IPS-15b (cell line): ENCODE results near the gene THSD4.

Experiments
- H3K27me3 ChIP-seq: one replicate; pipeline ENCODE4 v1.6.1; 2013; ENCODE audit warnings: low read length; ENCODE audit not compliant: control insufficient read depth, insufficient read depth
- H3K36me3 ChIP-seq: one replicate; pipeline ENCODE4 v1.6.1; 2013; ENCODE audit warnings: low read length; ENCODE audit not compliant: control insufficient read depth, insufficient read depth
- H3K4me1 ChIP-seq: one replicate; pipeline ENCODE4 v1.6.1; 2013; ENCODE audit warnings: mild to moderate bottlenecking, low read length; ENCODE audit not compliant: control insufficient read depth, insufficient read depth
- H3K4me3 ChIP-seq: one replicate; pipeline ENCODE4 v1.5.1; 2013; ENCODE audit warnings: low read depth, low read length
- H3K9ac ChIP-seq: one replicate; pipeline ENCODE4 v1.6.1; 2013; ENCODE audit warnings: low read depth, mild to moderate bottlenecking, low read length
- H3K9me3 ChIP-seq: one replicate; pipeline ENCODE4 v1.6.1; 2013; ENCODE audit warnings: mild to moderate bottlenecking, low read length; ENCODE audit not compliant: control insufficient read depth, insufficient read depth

The THSD4 gene

DNA sequence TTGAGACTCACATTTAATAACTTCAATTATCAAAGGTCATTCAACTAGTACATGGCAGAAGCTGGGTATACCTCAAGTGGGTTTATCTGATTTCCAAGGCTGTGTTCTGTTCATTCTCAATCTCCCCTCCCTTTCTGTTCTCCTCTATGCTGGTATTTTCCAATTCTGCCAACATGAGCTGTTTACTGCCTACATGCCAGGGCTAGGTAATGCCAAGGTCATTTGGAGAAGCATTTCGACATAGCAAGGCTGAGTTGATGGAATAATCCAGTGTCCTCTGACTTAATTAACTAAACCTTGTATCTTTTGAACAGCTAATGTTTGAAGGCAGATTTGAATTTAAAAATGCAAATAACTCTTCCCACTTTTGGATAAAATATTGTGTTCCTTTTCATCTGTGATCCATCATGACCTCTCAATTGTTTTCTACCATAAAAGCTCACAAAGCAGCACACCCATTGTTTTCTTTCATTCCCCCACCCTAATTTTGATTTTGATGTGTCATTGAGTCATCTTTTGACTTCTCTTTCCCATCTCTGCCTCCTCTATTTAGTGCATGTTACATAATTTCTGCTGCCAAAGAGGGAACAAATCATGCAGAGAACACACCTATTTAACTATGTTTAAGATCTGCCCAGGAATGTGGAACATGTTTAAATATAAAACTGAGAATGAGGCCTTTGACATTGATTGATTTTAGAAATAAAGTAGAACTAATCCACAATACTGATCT is 386.2 kb downstream of the THSD4 start:
- Histone ChIP-seq H3K27me3 (no peaks in the 10 kb centered on the region), H3K36me3 (no peaks in the 10 kb centered on the region), H3K9ac (no peak overlapping the region), H3K4me1 (no peaks in the 10 kb centered on the region), H3K4me3 (no peak overlapping the region), H3K9me3 (no peaks in the 10 kb centered on the region)

DNA sequence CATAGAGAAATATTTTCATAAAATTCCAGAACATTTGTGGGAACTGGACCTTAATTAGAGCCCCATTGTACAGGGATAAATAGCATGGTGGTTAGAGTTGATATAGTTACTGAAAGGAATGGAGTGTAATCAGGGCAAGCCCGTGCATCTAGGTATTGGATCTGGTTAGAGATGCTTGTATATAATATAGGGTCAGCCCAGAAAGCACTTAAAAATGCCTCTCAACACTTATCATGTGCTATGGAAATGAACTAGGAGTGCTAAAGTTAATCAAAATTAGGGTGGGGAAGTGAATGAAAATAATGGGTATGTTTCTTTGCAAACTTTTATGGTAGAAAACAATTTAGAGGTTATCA is 386.8 kb downstream of the THSD4 start:
- Histone ChIP-seq H3K27me3 (no peaks in the 10 kb centered on the region), H3K9me3 (no peaks in the 10 kb centered on the region), H3K4me3 (no peak overlapping the region), H3K9ac (no peak overlapping the region), H3K36me3 (no peaks in the 10 kb centered on the region), H3K4me1 (no peaks in the 10 kb centered on the region)

DNA sequence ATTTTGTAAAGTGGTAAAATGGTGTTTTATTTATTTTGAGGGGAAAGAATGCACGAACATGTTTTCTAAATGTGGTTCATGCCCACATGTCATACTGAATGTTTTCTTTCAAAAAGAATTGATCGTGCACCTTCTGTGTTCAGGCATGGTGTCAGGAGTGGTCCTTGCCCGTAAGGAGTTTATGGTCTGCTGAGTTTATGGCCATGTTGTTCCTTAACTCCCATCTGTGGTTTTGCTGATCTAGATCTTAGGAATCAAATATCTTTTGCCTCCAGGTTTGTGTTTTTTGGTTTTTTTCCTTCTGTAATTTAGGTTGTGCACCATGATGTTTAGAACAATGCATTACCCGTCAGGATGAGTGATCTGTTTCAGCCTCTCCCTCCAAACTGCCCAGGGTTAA is 390.7 kb downstream of the THSD4 start:
- Histone ChIP-seq H3K4me1 (no peaks in the 10 kb centered on the region), H3K9me3 (no peaks in the 10 kb centered on the region), H3K27me3 (no peaks in the 10 kb centered on the region), H3K9ac (no peak overlapping the region), H3K4me3 (no peak overlapping the region), H3K36me3 (no peaks in the 10 kb centered on the region)

DNA sequence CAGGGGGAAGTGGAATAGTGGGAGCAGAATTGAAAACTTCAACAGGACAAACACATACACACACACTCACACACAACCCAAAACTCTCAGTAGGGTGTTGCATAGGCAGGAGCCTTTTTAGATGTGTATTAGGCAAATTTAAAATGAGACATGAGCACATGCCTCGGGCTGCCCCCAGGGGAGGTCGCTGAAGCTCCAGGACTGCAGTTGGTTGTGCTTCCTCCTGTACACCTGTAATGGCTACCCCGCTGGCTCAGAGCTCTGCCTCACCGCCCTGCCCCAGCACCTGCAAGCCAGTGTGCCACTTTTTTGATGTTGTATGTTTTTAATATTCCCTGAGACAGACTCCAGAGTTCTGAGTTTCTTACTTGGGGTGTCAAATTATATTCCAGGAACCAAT is 391.7 kb downstream of the THSD4 start:
- Histone ChIP-seq H3K9ac (no peak overlapping the region), H3K9me3 (no peaks in the 10 kb centered on the region), H3K36me3 (no peaks in the 10 kb centered on the region), H3K4me1 (no peaks in the 10 kb centered on the region), H3K27me3 (no peaks in the 10 kb centered on the region), H3K4me3 (no peak overlapping the region)

- Histone ChIP-seq H3K9me3 (no peaks in the 10 kb centered on the region), H3K9ac (no peak overlapping the region), H3K4me1 (peaks cover 3% of the 10 kb centered on the region), H3K36me3 (no peaks in the 10 kb centered on the region), H3K27me3 (no peaks in the 10 kb centered on the region), H3K4me3 (no peak overlapping the region)
Observed at GRCh38 chr15:71508081-71508682, 392.9 kb downstream of the THSD4 start.

DNA sequence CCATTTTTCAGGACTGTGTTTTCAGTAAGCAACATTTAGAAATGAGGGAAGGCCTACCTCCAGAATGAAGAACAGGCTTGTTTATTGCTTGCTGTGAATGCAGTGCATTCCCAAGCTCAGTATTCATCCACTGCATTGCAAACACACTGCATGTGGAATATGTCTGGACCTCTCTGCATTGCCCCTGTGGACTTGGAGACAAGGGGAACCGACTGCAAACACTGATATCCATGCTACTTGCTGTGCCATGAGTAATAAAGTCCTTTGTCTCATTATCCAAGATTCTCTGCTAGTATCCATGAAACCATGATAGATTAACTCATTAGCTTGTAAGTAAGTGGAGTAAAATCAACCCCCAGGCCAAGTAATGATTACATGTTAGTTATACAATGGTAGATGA is 393.9 kb downstream of the THSD4 start:
- no peak overlapping the region for H3K4me3 ChIP-seq
- H3K36me3 ChIP-seq = no peaks in the 10 kb centered on the region
- no peaks in the 10 kb centered on the region for H3K27me3 ChIP-seq
- H3K9ac ChIP-seq = no peak overlapping the region
- H3K4me1 ChIP-seq = peaks cover 3% of the 10 kb centered on the region
- H3K9me3 ChIP-seq = no peaks in the 10 kb centered on the region

DNA sequence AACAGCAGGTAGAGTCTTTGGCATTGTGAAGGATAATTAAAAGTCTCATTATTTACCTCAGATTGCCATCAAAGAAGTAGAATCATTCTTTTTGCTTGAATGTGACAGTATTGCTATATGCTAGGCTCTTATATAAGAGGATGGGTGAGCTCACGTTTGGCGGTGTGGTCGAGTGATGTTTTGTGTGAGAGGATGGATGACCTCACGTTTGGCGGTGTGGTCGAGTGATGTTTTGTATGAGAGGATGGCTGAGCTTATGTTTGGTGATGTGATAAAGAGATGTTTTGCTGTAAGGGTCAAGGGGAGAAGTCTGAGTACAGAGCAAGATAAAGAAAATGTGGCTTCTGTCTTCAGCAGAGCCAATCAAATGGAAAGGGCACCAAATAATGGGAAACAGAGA is 395.5 kb downstream of the THSD4 start:
- Histone ChIP-seq H3K9ac (no peak overlapping the region), H3K4me1 (peaks cover 5% of the 10 kb centered on the region), H3K9me3 (no peaks in the 10 kb centered on the region), H3K4me3 (no peak overlapping the region), H3K36me3 (no peaks in the 10 kb centered on the region), H3K27me3 (no peaks in the 10 kb centered on the region)

- Histone ChIP-seq H3K9ac (no peak overlapping the region), H3K27me3 (no peaks in the 10 kb centered on the region), H3K4me3 (no peak overlapping the region), H3K36me3 (no peaks in the 10 kb centered on the region), H3K9me3 (no peaks in the 10 kb centered on the region), H3K4me1 (peaks cover 8% of the 10 kb centered on the region)
Observed at GRCh38 chr15:71511796-71512681, 396.8 kb downstream of the THSD4 start.

GRCh38 chr15:71512682-71513006 is 397.4 kb downstream of the THSD4 start:
- no peak overlapping the region for H3K9ac ChIP-seq
- H3K4me1 ChIP-seq = peaks cover 8% of the 10 kb centered on the region
- H3K27me3 ChIP-seq = no peaks in the 10 kb centered on the region
- no peaks in the 10 kb centered on the region for H3K36me3 ChIP-seq
- no peaks in the 10 kb centered on the region for H3K9me3 ChIP-seq
- H3K4me3 ChIP-seq = no peak overlapping the region

DNA sequence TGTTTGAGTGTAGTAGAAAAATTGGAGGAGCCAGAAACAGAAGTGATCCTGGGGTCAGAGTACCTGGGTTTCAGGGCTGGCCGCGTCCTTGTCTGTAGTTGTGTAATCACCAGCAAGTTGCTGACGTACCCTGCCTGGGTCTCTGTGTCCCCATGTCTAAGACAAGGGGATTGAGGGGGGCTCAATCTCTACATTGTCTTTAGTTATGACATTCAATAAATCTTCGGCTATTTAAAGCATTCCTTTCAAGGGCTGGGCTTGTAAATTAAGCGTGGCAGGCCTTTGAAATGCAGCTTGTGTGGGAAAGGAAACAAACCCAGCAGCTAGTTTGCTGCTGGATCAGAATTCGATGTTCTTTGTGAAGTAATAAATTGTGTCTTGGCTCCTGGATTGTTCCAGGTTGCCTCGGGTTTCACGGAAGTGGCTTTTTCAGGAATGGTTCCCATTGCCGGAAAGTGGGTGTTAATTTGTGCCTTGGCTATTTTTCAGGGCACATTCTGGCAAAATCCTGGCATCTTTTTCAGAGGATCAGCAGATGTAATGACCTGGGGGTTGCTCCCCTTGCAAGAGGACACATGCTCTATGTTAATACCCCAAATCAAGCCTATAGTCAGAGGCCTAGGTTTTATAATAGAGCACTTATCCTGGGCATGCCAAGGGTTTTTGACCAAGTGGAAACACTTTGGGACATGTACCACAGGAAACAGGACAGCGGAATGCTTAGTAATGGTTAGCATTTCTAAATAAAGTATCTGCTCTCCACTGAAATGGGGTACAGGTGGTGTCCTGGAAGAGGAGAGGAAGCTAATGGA is 400.3 kb downstream of the THSD4 start:
- Histone ChIP-seq H3K4me1 (peaks cover 8% of the 10 kb centered on the region), H3K27me3 (no peaks in the 10 kb centered on the region), H3K36me3 (no peaks in the 10 kb centered on the region), H3K9ac (no peak overlapping the region), H3K9me3 (no peaks in the 10 kb centered on the region), H3K4me3 (no peak overlapping the region)

DNA sequence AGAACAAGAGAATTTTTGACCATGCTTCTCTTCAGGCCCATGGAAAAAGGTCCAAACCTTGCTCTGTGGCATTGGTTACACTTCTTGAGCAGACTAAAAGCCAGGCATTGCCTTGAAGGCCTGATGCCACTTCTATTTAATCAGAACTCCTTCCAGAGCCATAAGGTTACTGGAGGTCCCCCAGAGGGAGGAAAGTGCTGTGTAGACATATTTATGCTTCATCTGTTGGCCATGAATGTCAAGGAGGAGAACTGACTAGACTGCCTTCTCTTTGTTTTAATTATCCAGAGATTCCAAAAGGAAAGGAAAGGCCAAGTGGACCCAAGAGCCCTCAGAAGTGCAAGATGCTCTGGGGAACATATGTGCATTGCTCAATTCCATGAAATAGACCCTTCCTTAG is 402.5 kb downstream of the THSD4 start:
- H3K4me1 ChIP-seq = peaks cover 6% of the 10 kb centered on the region
- no peaks in the 10 kb centered on the region for H3K9me3 ChIP-seq
- H3K27me3 ChIP-seq = no peaks in the 10 kb centered on the region
- H3K4me3 ChIP-seq = no peak overlapping the region
- H3K36me3 ChIP-seq = no peaks in the 10 kb centered on the region
- H3K9ac ChIP-seq = no peak overlapping the region
